WTC11 (cell line): ENCODE measurements around the gene PRF1. TPM values are rescaled to one million over a fixed set of nuclear protein-coding genes. Genes with fewer than 3 reads are reported as not detected.

Experiments
- ATAC-seq: fragments of 200-7000 bp; cut with Tn5 transposase; 2 replicates; pipeline ENCODE4 v1.10.0; 2021; ENCODE audit warnings: mild to moderate bottlenecking, moderate library complexity
- CTCF ChIA-PET: fragments of 300-600 bp; sonication (Branson Sonifier 250); formaldehyde crosslinking; loops from one replicate; lab custom pipeline; 2021; ENCODE audit warnings: antibody characterized with exemption; lab: Charles Lee
- POLR2A ChIA-PET: fragments of 350-600 bp; sonication (Branson Sonifier 250); formaldehyde crosslinking; loops from one replicate; lab custom pipeline; 2021; ENCODE audit warnings: antibody characterized with exemption; lab: Charles Lee
- DNase-seq: peaks from one replicate; pipeline ENCODE4 v3.0.0; 2021; ENCODE audit warnings: low spot score
- H3K27ac Mint-ChIP-seq: 2 replicates; pipeline ENCODE4 v1.8.0; 2021; ENCODE audit warnings: mixed read lengths
- H3K27me3 Mint-ChIP-seq: 2 replicates; pipeline ENCODE4 v1.8.0; 2021; ENCODE audit warnings: low read depth, mild to moderate bottlenecking, moderate library complexity, mixed read lengths
- H3K36me3 Mint-ChIP-seq: 2 replicates; pipeline ENCODE4 v1.8.0; 2021; ENCODE audit warnings: mixed read lengths
- H3K4me1 Mint-ChIP-seq: 2 replicates; pipeline ENCODE4 v1.8.0; 2022; ENCODE audit warnings: mixed read lengths
- H3K4me3 Mint-ChIP-seq: 2 replicates; pipeline ENCODE4 v1.8.0; 2021; ENCODE audit warnings: mild to moderate bottlenecking, moderate library complexity, mixed read lengths
- H3K9me3 Mint-ChIP-seq: 2 replicates; pipeline ENCODE4 v1.8.0; 2021; ENCODE audit warnings: mixed read lengths
- CBFB ChIP-seq: sonication (generic); formaldehyde crosslinking; IDR thresholded peaks from 2 replicates; pipeline ENCODE4 v1.8.1; 2022; ENCODE audit warnings: mild to moderate bottlenecking, low read depth, missing genetic modification reagents
- CDX4 ChIP-seq: fragments of 250-450 bp; sonication (Bioruptor Pico); IDR thresholded peaks from 2 replicates; pipeline ENCODE4 v1.9.0; 2021; ENCODE audit warnings: moderate library complexity, mild to moderate bottlenecking, inconsistent platforms, borderline replicate concordance
- E2F5 ChIP-seq: sonication (generic); formaldehyde crosslinking; IDR thresholded peaks from 2 replicates; pipeline ENCODE4 v1.8.1; 2022; ENCODE audit warnings: mild to moderate bottlenecking, moderate library complexity, missing genetic modification reagents
- EMX1 ChIP-seq: fragments of 250-450 bp; sonication (Bioruptor Pico); IDR thresholded peaks from 2 replicates; pipeline ENCODE4 v1.8.0; 2021; ENCODE audit warnings: mild to moderate bottlenecking
- FOXK1 ChIP-seq: sonication (generic); formaldehyde crosslinking; IDR thresholded peaks from 2 replicates; pipeline ENCODE4 v1.8.0; 2022; ENCODE audit warnings: mild to moderate bottlenecking, moderate library complexity, missing genetic modification reagents
- GRHL2 ChIP-seq: fragments of 250-450 bp; sonication (Bioruptor Pico); IDR thresholded peaks from 2 replicates; pipeline ENCODE4 v1.8.0; 2022; ENCODE audit warnings: mild to moderate bottlenecking, moderate library complexity; ENCODE audit not compliant: insufficient replicate concordance, severe bottlenecking
- HMGA2 ChIP-seq: fragments of 250-450 bp; sonication (Bioruptor Pico); IDR thresholded peaks from 2 replicates; pipeline ENCODE4 v1.4.0; 2021; ENCODE audit warnings: mild to moderate bottlenecking, moderate library complexity
- KAT7 ChIP-seq: sonication (generic); formaldehyde crosslinking; IDR thresholded peaks from 2 replicates; pipeline ENCODE4 v1.8.1; 2023; ENCODE audit warnings: missing genetic modification reagents, mild to moderate bottlenecking, borderline replicate concordance
- NFATC4 ChIP-seq: fragments of 250-450 bp; sonication (Bioruptor Pico); IDR thresholded peaks from 2 replicates; pipeline ENCODE4 v1.9.0; 2021; ENCODE audit warnings: mild to moderate bottlenecking
- OVOL2 ChIP-seq: fragments of 250-450 bp; sonication (Bioruptor Pico); IDR thresholded peaks from 2 replicates; pipeline ENCODE4 v1.9.0; 2021; ENCODE audit warnings: mild to moderate bottlenecking, borderline replicate concordance
- PRDM15 ChIP-seq: sonication (generic); formaldehyde crosslinking; IDR thresholded peaks from 2 replicates; pipeline ENCODE4 v1.8.0; 2022; ENCODE audit warnings: missing genetic modification reagents
- SOX15 ChIP-seq: fragments of 250-450 bp; sonication (Bioruptor Pico); IDR thresholded peaks from 2 replicates; pipeline ENCODE4 v1.9.0; 2021; ENCODE audit warnings: mild to moderate bottlenecking
- ZBTB21 ChIP-seq: sonication (generic); formaldehyde crosslinking; IDR thresholded peaks from 2 replicates; pipeline ENCODE4 v1.8.1; 2023; ENCODE audit warnings: mild to moderate bottlenecking, missing genetic modification reagents, borderline replicate concordance
- ZNF121 ChIP-seq: sonication (generic); formaldehyde crosslinking; IDR thresholded peaks from 2 replicates; pipeline ENCODE4 v1.8.0; 2023; ENCODE audit warnings: missing genetic modification reagents
- ZNF532 ChIP-seq: fragments of 250-450 bp; sonication (Bioruptor Pico); IDR thresholded peaks from 2 replicates; pipeline ENCODE4 v1.9.0; 2021; ENCODE audit warnings: mild to moderate bottlenecking, borderline replicate concordance
- total RNA-seq: library from RNA; stranded (reverse); gene quantifications from 3 replicates; pipeline ENCODE4 v1.2.3, GENCODE V29; 2021
- TF ChIP-seq, protein P1 (sequence below): sonication (generic); formaldehyde crosslinking; IDR thresholded peaks from 2 replicates; pipeline ENCODE4 v1.8.0; 2022; ENCODE audit warnings: mild to moderate bottlenecking, missing genetic modification reagents
- TF ChIP-seq, protein P2 (sequence below): sonication (generic); formaldehyde crosslinking; IDR thresholded peaks from 2 replicates; pipeline ENCODE4 v1.8.1; 2022; ENCODE audit warnings: low read depth, mild to moderate bottlenecking, moderate library complexity, missing genetic modification reagents, borderline replicate concordance
- TF ChIP-seq, protein P3 (sequence below): fragments of 250-450 bp; sonication (Bioruptor Pico); conservative IDR thresholded peaks from 2 replicates; pipeline ENCODE4 v1.9.0; 2021; ENCODE audit warnings: mild to moderate bottlenecking

Gene PRF1
- total RNA-seq, 1 experiment from 2014 or later, result 0.11 TPM

DNA sequence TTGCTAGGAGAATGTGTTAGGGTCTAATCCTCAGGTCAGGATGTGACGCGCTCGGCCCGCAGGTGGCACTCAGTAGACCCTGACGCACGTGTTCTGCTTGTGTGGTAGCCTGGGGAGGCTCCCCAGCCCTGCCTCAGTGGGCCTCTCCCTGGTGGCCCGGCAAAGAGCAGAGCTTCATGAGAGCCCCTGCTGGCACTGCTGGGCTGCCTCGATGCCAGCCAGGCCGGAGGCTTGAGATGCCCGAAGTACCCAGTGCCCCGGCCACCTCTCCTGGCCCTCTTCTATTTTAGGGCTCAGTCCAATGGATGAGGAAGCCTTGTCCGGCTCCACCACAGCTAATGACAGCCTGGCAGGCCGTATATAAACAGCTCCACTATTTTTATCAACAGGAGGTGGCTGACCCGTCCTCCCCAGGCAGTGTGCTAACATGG is 42.0 kb downstream of the PRF1 start:
- no peak for ATAC-seq
- Mint-ChIP-seq H3K27ac (no peak overlapping the region), H3K4me3 (no peak overlapping the region), H3K9me3 (no peaks in the 10 kb centered on the region), H3K27me3 (no peaks in the 10 kb centered on the region)
- POLR2A ChIA-PET, result interaction anchor here (0.9 kb wide), 1 partner anchor 125 kb away, joined by 3 read pairs; no protein-coding TSS in a partner anchor
- TF ChIP-seq PRDM15 (CRISPR knock-in tag) (no peak), GRHL2 (CRISPR knock-in tag) (no peak), SOX15 (CRISPR knock-in tag) (no peak), FOXK1 (CRISPR knock-in tag) (no peak), EMX1 (CRISPR knock-in tag) (no peak), CDX4 (CRISPR knock-in tag) (no peak), HMGA2 (no peak), NFATC4 (CRISPR knock-in tag) (no peak), ZNF532 (CRISPR knock-in tag) (no peak), OVOL2 (CRISPR knock-in tag) (no peak), ZNF121 (CRISPR knock-in tag) (no peak), CBFB (CRISPR knock-in tag) (no peak), ZBTB21 (CRISPR knock-in tag) (no peak), E2F5 (no peak), KAT7 (CRISPR knock-in tag) (no peak)
- TF ChIP-seq, protein P1, sequence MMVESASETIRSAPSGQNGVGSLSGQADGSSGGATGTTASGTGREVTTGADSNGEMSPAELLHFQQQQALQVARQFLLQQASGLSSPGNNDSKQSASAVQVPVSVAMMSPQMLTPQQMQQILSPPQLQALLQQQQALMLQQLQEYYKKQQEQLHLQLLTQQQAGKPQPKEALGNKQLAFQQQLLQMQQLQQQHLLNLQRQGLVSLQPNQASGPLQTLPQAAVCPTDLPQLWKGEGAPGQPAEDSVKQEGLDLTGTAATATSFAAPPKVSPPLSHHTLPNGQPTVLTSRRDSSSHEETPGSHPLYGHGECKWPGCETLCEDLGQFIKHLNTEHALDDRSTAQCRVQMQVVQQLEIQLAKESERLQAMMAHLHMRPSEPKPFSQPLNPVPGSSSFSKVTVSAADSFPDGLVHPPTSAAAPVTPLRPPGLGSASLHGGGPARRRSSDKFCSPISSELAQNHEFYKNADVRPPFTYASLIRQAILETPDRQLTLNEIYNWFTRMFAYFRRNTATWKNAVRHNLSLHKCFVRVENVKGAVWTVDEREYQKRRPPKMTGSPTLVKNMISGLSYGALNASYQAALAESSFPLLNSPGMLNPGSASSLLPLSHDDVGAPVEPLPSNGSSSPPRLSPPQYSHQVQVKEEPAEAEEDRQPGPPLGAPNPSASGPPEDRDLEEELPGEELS (CRISPR knock-in tag), result no peak
- TF ChIP-seq, protein P2, sequence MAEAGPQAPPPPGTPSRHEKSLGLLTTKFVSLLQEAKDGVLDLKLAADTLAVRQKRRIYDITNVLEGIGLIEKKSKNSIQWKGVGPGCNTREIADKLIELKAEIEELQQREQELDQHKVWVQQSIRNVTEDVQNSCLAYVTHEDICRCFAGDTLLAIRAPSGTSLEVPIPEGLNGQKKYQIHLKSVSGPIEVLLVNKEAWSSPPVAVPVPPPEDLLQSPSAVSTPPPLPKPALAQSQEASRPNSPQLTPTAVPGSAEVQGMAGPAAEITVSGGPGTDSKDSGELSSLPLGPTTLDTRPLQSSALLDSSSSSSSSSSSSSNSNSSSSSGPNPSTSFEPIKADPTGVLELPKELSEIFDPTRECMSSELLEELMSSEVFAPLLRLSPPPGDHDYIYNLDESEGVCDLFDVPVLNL (CRISPR knock-in tag), result no peak
- TF ChIP-seq, protein P3, sequence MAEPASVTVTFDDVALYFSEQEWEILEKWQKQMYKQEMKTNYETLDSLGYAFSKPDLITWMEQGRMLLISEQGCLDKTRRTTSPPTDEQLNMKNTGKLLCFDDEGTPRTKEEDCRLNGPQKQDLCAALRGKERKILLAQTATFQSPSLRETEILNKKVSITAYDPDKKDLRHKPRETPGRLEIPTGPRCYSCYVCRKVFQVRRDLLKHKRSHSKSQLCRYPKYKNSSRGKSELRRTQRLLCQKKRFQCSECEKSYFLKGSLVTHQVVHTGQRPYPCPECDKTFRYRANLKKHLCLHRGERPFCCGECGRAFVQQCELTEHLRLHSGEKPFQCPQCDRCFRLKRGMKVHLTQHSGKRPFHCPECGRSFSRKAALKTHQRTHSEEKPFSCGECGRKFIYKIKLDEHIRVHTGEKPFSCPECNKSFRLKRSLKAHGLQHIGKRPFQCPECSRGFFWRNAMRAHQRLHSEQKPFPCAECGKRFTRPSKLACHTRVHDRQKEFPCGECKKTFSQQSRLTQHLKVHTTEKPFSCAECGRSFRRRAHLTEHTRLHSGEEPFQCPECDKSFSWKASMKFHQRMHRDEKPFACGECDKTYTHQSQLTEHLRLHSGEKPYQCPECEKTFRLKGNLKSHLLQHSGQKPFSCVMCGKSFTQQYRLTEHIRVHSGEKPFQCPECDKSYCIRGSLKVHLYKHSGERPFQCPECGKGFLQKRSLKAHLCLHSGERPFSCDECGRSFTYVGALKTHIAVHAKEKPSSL (CRISPR knock-in tag), result no peak
- TF ChIP-seq, all 79 proteins: peak for 0
- Mint-ChIP-seq H3K4me1 (peaks cover 21% of the 10 kb centered on the region), H3K36me3 (no peaks in the 10 kb centered on the region)
- CTCF ChIA-PET, result interaction anchor here (2.3 kb wide), 1 partner anchor 8 kb away, joined by 6 read pairs; no protein-coding TSS in a partner anchor
- peak; percentile 6 for DNase-seq
